ENCODE measurements around the gene APBA3.

Gene APBA3

DNA sequence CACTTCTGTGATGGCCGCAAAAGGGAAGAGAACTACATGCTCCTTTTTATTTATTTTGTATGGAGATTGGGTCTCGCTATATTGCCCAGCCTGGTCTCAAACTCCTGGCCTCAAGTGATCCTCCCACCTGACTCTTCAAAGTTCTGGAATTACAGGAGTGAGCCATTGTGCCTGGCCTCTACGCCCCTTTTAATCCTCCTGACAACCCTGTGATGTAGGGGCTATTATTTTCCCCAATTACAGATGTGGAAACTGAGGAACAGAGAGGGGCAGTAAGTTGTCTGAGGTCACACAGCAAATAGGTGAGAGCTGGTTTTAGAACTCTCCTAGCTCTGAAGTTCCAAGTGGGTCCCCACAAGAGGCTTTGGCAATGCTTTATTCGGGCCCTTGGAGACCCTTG, 41.6 kb downstream of the APBA3 start:
- DNase-seq (ENCODE audit: low read depth), result no peak

DNA sequence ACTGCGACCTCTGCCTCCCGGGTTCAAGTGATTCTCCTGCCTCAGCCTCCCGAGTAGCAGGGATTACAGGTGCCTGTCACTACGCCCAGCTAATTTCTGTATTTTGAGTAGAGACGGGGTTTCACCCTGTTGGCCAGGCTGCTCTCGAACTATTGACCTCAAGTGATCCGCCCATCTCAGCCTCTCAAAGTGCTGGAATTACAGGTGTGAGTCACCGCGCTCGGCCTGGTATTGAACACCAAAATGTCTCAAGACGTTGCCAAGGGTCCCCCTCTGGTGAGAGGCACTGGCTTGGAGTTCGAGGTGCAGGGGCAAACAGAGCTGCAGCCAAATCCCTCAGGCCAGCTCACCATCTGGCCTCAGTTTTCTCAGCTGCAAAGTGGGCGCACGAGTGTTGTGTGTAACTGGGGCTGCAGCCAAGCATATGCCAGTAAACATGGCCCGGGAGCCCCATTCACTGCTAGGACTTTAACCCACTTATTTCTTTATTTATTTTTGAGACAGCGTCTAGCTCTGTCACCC, 45.3 kb downstream of the APBA3 start:
- TF ChIP-seq, protein P1, sequence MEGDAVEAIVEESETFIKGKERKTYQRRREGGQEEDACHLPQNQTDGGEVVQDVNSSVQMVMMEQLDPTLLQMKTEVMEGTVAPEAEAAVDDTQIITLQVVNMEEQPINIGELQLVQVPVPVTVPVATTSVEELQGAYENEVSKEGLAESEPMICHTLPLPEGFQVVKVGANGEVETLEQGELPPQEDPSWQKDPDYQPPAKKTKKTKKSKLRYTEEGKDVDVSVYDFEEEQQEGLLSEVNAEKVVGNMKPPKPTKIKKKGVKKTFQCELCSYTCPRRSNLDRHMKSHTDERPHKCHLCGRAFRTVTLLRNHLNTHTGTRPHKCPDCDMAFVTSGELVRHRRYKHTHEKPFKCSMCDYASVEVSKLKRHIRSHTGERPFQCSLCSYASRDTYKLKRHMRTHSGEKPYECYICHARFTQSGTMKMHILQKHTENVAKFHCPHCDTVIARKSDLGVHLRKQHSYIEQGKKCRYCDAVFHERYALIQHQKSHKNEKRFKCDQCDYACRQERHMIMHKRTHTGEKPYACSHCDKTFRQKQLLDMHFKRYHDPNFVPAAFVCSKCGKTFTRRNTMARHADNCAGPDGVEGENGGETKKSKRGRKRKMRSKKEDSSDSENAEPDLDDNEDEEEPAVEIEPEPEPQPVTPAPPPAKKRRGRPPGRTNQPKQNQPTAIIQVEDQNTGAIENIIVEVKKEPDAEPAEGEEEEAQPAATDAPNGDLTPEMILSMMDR (IDR thresholded peaks at IDR 0.05; ENCODE audit: insufficient read depth, low read depth, low read length, missing control alignments), result no peak
- DNase-seq (ENCODE audit: low read depth), result no peak
- no peak overlapping the region for H3K4me3 ChIP-seq (ENCODE audit: low read depth, low read length)

More for the DNA sequence above, 41.6 kb downstream of the APBA3 start:
- TF ChIP-seq, protein P1 (IDR thresholded peaks at IDR 0.05; ENCODE audit: insufficient read depth, low read depth, low read length, missing control alignments), result no peak
- no peak overlapping the region for H3K4me3 ChIP-seq (ENCODE audit: low read depth, low read length)

DNA sequence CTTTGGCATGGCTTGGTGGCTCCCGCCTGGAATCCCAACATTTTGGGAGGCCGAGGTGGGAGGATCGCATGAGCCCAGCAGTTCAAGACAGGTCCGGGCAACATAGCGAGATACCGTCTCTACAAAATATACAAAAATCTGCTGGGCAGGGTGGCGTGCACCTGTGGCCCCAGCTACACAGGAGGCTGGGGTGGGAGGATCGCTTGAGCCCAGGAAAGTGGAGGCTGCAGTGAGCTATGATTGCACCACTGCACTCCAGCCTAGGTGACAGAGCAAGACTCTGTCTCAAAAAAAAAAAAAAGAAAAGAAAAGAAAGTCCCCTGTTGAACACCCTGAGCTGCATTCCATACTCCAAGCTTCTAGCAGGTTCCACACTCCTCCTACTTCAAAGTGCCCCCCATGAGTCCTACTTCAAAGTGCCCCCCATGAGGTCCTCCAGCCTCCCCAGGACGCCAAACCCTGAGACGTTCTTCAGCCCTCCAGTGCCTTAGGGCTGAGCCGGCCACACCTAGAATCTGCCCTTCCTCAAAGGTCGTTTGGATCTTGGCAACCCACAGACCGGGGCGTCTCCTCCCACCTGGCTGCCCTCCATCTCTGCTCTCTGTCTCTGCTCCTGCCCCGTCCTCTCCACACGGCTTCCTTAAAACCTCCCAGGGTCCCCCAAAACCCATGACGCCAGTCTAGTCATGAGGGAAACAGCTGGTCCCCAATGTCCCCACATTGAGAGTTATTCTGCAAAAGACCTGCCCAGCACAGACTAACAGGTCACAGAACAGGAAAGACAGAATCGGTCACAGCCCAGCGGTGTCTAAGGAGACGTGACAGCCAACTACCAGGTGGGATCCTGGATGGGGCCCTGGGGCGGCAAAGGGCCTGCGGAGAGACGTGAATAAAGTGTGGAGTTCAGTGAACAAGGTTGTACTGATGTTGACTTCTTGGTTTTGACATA, 48.6 kb downstream of the APBA3 start:
- no peak for DNase-seq (ENCODE audit: low read depth)
- TF ChIP-seq, protein P1 (IDR thresholded peaks at IDR 0.05; ENCODE audit: insufficient read depth, low read depth, low read length, missing control alignments), result no peak
- H3K4me3 ChIP-seq (ENCODE audit: low read depth, low read length), result no peak overlapping the region

DNA sequence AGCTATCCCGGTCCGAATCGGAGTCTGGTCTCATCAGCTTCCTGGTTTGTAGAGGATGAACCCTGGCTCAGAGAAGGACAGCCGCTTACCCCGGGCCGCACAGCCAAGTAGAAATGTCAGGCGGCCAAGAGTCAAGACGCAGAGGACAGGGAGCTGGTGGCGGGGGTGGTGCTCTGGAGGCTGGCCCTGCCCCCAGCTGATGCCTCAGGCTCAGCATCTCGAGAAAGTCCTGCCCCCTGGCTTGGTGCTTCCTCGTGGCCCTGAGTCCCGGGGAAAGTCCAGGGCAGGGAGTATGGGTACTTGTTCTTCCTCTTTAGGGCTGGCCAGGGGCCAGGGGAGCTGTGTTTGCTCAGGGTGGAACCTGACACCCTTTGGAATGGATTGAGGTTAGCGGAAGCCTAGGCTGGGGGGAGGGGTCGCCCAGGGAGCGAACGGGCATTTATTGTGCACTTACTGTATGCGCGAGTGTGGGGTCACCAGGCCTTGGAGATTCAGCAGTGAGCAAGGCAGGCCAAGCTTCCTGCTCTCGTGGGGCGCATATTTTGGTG, 51.2 kb downstream of the APBA3 start:
- no peak for DNase-seq (ENCODE audit: low read depth)
- H3K4me3 ChIP-seq (ENCODE audit: low read depth, low read length), result no peak overlapping the region
- TF ChIP-seq, protein P1 (IDR thresholded peaks at IDR 0.05; ENCODE audit: insufficient read depth, low read depth, low read length, missing control alignments), result no peak

DNA sequence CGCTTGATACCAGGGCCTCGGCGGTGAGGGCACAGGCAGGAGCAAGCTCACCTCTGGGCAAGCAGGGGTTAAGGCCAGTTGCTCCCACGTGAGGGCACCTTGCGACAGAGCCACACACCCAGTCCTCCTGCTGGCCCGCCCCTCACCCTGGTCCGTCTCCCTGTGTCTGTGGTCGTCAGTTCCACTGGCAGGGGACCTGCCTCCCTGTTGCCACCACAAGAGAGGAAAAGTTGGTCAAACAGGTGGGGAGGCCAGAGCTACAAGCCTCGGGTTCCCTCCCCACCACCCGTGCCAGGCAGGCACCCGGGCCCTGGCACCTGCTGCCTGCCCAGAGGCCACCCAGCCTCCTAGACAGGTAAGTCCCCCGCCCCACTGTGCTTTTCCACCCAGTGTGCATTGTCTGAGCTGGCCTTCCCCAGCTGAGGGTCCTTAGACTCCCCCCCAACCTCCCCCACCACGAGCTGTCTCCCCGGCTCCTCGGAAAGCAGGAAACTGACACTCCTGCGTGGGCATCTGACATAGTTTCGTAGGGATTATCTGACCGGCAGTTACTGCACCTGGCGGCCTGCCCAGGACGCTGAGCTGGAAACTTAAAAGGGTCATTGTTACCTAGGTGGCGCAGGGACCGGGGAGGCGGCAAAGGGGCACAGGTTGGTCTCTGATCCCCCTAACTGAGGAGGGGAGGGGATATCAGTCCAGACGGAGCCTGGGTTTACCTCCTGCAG, 53.1 kb downstream of the APBA3 start, which contains the start of gene TJP3:
Gene TJP3 (plus strand): TSS at position 178 of the 725 bp plus-strand sequence. CDS start 20,049 bp downstream, outside the sequence.
- H3K4me3 ChIP-seq (ENCODE audit: low read depth, low read length), result no peak within 1 kb of the TSS
- TF ChIP-seq, protein P1 (IDR thresholded peaks at IDR 0.05; ENCODE audit: insufficient read depth, low read depth, low read length, missing control alignments), result no peak
- DNase-seq (ENCODE audit: low read depth), result no peak

DNA sequence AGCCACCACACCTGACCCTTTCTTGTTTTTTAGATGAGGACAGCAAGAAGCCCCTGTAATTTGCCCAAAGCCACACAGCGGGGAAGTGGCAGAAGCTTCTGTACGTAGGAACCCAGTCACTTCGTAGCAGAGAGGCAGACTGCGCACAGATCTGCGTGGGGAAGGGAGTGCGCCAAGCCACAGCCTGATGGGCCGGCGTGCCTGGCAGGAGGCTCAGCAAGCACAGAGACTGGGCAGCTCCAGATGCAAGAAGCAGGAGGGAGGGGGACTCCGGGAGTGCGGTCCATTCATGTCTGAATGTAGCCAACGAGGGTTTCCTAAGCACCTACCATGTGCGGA, 53.7 kb downstream of the APBA3 start:
- no peak for DNase-seq (ENCODE audit: low read depth)
- TF ChIP-seq, protein P1 (IDR thresholded peaks at IDR 0.05; ENCODE audit: insufficient read depth, low read depth, low read length, missing control alignments), result no peak
- H3K4me3 ChIP-seq (ENCODE audit: low read depth, low read length), result no peak overlapping the region
